Measurements from ENCODE around the gene DDX49.
A peak's percentile ranks its signal among the peaks of the same experiment; 100 is the strongest.

GRCh38 chr19:18919086-18919899, at the start of gene DDX49, which contains the start of gene COPE:
- peak; percentile 92 for TF ChIP-seq POLR2AphosphoS5 (IDR thresholded peaks at IDR 0.05; ENCODE audit: control insufficient read depth, insufficient read depth, low read depth, low read length)
- TF ChIP-seq, protein P1, sequence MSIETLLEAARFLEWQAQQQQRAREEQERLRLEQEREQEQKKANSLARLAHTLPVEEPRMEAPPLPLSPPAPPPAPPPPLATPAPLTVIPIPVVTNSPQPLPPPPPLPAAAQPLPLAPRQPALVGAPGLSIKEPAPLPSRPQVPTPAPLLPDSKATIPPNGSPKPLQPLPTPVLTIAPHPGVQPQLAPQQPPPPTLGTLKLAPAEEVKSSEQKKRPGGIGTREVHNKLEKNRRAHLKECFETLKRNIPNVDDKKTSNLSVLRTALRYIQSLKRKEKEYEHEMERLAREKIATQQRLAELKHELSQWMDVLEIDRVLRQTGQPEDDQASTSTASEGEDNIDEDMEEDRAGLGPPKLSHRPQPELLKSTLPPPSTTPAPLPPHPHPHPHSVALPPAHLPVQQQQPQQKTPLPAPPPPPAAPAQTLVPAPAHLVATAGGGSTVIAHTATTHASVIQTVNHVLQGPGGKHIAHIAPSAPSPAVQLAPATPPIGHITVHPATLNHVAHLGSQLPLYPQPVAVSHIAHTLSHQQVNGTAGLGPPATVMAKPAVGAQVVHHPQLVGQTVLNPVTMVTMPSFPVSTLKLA (conservative IDR thresholded peaks at IDR 0.05): peak; percentile 94 to 98
- TF ChIP-seq ZSCAN29 (IDR thresholded peaks at IDR 0.05): no peak
- TF ChIP-seq CTCF (IDR thresholded peaks at IDR 0.05 in 2 of 3, conservative IDR thresholded peaks at IDR 0.05 in 1 of 3; ENCODE audit: insufficient read depth in 2 of 3, low read depth in 1 of 3, low read length in 3 of 3): no peak
- no peak for TF ChIP-seq DNMT1 (IDR thresholded peaks at IDR 0.05)
- no peak for TF ChIP-seq CC2D1A (IDR thresholded peaks at IDR 0.05)
- TF ChIP-seq FOXM1 (IDR thresholded peaks at IDR 0.05; ENCODE audit: low read depth): no peak
- TF ChIP-seq FOXM1 (CRISPR knock-in tag; IDR thresholded peaks at IDR 0.05; ENCODE audit: low read depth): no peak
- no peak for TF ChIP-seq ZNF280A (IDR thresholded peaks at IDR 0.05; ENCODE audit: low read depth, partially characterized antibody)

All from K562 (cell line).